Cardiac muscle cell (in vitro differentiated cells and primary cell): Measurements from ENCODE around the gene FBXO41. TPM values are rescaled to one million over a fixed set of nuclear protein-coding genes. Genes with fewer than 3 reads are reported as not detected.

Experiments
- DNase-seq, 2 donors: peaks; one replicate each; pipeline versions ENCODE4 v3.0.0 to v3.0.0-alpha.2; 2010 to 2017; ENCODE audit warnings: low read depth in 1 of 2, low spot score in 1 of 2
- H3K27ac ChIP-seq: fragments of 200-600 bp; sonication (generic); 2 replicates; pipeline ENCODE4 v1.5.1; 2016
- H3K27me3 ChIP-seq: fragments of 200-600 bp; sonication (generic); 2 replicates; pipeline ENCODE4 v1.6.0; 2016; ENCODE audit warnings: control low read depth
- H3K36me3 ChIP-seq: fragments of 200-600 bp; sonication (generic); 2 replicates; pipeline ENCODE4 v1.5.1; 2016; ENCODE audit warnings: control low read depth
- H3K4me1 ChIP-seq: fragments of 200-600 bp; sonication (generic); 2 replicates; pipeline ENCODE4 v1.8.1; 2017; ENCODE audit warnings: low read depth, mild to moderate bottlenecking, mixed run types
- H3K4me3 ChIP-seq: fragments of 200-600 bp; sonication (generic); 2 replicates; pipeline ENCODE4 v1.5.1; 2016; ENCODE audit warnings: mild to moderate bottlenecking
- H3K9me3 ChIP-seq: fragments of 200-600 bp; sonication (generic); 2 replicates; pipeline ENCODE4 v1.5.1; 2017; ENCODE audit warnings: low read depth, mild to moderate bottlenecking, control low read depth
- polyA plus RNA-seq: library from polyadenylated mRNA; unstranded; fragments of >200 nt; fragmentation: Nextera tagmentation; extraction: Ambion mirVana; gene quantifications from 2 replicates; pipeline ENCODE4 v1.2.1, GENCODE V29; 2016
- total RNA-seq: library from RNA; depleted of rRNA; stranded (reverse); fragments of >200 nt; gene quantifications from 2 replicates; pipeline ENCODE4 v1.2.3, GENCODE V29; 2016
- TF ChIP-seq, protein P1 (sequence below): IDR thresholded peaks from 2 replicates; pipeline ENCODE4 v1.5.1; 2012; ENCODE audit warnings: low read depth, mild to moderate bottlenecking, low read length

The FBXO41 gene
- total and polyA plus RNA-seq, 2 experiments from 2014 or later, result 1.0 to 4.1 TPM

DNA sequence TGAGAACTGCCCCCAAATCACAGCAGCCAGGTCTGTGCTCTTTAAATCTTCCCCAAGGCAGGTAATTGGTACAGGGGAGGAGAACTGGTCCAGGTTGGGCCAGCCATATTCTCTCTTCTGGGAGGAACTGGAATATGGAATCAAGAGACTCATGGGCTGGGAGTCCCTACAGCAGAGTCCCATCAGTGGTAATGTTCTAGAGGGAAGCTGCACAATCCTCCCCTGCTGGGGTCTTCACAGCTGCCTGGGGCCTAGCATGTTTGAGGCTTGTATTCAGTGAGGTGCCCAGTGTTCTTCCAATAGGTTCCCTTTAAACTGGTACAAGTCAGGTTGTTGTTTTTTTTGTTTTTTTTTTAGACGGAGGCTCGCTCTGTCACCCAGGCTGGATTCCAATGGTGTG lies 30.2 kb upstream of the FBXO41 start:
- TF ChIP-seq, protein P1, sequence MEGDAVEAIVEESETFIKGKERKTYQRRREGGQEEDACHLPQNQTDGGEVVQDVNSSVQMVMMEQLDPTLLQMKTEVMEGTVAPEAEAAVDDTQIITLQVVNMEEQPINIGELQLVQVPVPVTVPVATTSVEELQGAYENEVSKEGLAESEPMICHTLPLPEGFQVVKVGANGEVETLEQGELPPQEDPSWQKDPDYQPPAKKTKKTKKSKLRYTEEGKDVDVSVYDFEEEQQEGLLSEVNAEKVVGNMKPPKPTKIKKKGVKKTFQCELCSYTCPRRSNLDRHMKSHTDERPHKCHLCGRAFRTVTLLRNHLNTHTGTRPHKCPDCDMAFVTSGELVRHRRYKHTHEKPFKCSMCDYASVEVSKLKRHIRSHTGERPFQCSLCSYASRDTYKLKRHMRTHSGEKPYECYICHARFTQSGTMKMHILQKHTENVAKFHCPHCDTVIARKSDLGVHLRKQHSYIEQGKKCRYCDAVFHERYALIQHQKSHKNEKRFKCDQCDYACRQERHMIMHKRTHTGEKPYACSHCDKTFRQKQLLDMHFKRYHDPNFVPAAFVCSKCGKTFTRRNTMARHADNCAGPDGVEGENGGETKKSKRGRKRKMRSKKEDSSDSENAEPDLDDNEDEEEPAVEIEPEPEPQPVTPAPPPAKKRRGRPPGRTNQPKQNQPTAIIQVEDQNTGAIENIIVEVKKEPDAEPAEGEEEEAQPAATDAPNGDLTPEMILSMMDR, result no peak
- Histone ChIP-seq H3K9me3 (no peaks in the 10 kb centered on the region), H3K4me3 (no peak overlapping the region), H3K27ac (no peak overlapping the region), H3K36me3 (no peaks in the 10 kb centered on the region), H3K4me1 (no peaks in the 10 kb centered on the region), H3K27me3 (peaks cover 8% of the 10 kb centered on the region)
- no peak for DNase-seq

DNA sequence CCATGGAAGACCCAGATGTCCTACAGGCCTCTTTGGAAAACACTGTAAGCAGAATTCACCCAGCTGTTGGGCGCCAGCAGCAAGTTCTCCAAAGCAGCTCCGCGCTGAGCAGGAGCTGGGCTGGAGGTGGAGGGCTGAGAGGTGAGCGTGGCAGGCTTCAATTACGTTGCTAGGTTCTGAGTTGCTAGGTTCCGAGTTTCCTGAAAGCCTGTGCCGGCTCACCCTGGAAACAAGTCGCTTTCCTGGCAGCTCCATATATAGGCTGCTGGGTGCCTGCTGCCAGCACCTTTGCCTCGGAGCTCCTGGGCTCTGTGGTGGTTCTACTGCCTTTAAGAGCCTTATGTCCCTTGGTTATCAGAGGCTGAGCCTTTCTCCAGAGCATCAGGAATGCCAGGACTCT lies 23.4 kb upstream of the FBXO41 start:
- Histone ChIP-seq H3K4me3 (no peak overlapping the region), H3K4me1 (no peaks in the 10 kb centered on the region), H3K9me3 (no peaks in the 10 kb centered on the region), H3K36me3 (no peaks in the 10 kb centered on the region), H3K27ac (no peak overlapping the region), H3K27me3 (peaks cover 35% of the 10 kb centered on the region)
- TF ChIP-seq, protein P1, result no peak
- DNase-seq, result no peak

- DNase-seq, result no peak
- Histone ChIP-seq H3K4me1 (no peaks in the 10 kb centered on the region), H3K27me3 (peaks cover 74% of the 10 kb centered on the region), H3K36me3 (no peaks in the 10 kb centered on the region), H3K4me3 (no peak overlapping the region), H3K27ac (no peak overlapping the region), H3K9me3 (no peaks in the 10 kb centered on the region)
- TF ChIP-seq, protein P1, result no peak
Measured at GRCh38 chr2:73301636-73302035, 17.4 kb upstream of the FBXO41 start.

DNA sequence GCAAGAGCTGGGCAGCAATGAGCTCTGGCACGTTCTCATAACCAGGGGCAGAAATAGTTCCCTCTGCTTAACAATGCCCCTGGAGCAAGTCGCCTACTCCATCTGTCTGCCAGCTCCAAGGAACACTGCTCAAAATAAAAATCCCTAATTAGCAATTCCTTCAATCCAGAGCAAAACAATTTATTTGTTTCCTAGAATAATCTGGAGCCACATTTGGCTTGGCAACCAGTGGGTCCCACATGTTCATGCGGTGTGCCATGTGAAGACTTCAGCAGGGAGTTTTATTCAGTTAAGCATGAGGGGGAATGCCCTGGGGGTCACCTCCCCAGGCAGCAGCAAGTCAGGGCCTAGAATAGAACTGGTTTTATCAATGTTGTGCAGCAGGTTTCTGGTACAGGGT lies 16.6 kb upstream of the FBXO41 start:
- Histone ChIP-seq H3K27me3 (peaks cover 76% of the 10 kb centered on the region), H3K9me3 (no peaks in the 10 kb centered on the region), H3K4me3 (no peak overlapping the region), H3K36me3 (no peaks in the 10 kb centered on the region), H3K27ac (no peak overlapping the region), H3K4me1 (no peaks in the 10 kb centered on the region)
- TF ChIP-seq, protein P1, result no peak
- no peak for DNase-seq

GRCh38 chr2:73297586-73297985 lies 13.3 kb upstream of the FBXO41 start:
- no peak overlapping the region for H3K4me3 ChIP-seq

More at GRCh38 chr2:73297586-73297985, 13.3 kb upstream of the FBXO41 start:
- Histone ChIP-seq H3K27ac (no peak overlapping the region), H3K4me1 (no peaks in the 10 kb centered on the region), H3K9me3 (no peaks in the 10 kb centered on the region), H3K36me3 (no peaks in the 10 kb centered on the region), H3K27me3 (peaks cover 84% of the 10 kb centered on the region)
- no peak for DNase-seq
- TF ChIP-seq, protein P1, result no peak
